K562 (cell line): ENCODE measurements around the gene YPEL5. TPM values are rescaled to one million over a fixed set of nuclear protein-coding genes. Genes with fewer than 3 reads are reported as not detected.

Experiments used
- GATAD2B ChIP-seq: fragments of 450-650 bp; IDR thresholded peaks from 2 replicates; pipeline ENCODE4 v1.6.1; 2017; ENCODE audit warnings: mild to moderate bottlenecking, borderline replicate concordance
- NR2C2 ChIP-seq, 2 experiments: fragments of 200-800 bp in 1 of 2; sonication (Bioruptor generic) in 1 of 2; sonication (generic) in 1 of 2; formaldehyde crosslinking in 1 of 2; IDR thresholded peaks; 2 replicates each; pipeline versions ENCODE4 v1.6.1 to v1.8.0; 2016 to 2022; ENCODE audit warnings: mild to moderate bottlenecking in 1 of 2, missing compliant biosample characterization in 1 of 2, missing genetic modification characterization in 1 of 2, missing genetic modification reagents in 1 of 2
- polyA plus RNA-seq, 8 experiments: library from polyadenylated mRNA; depleted of rRNA in 4 of 8; stranded (reverse) in 5 of 8; unstranded in 3 of 8; fragments of >200 nt; fragmentation: Nextera tagmentation in 2 of 8; fragmentation: Illumina TruSeq in 1 of 8; extraction: Ambion mirVana in 2 of 8; extraction: Trizol in 1 of 8; gene quantifications; 2 replicates each; pipeline versions ENCODE4 v1.2.1 to v1.2.3, GENCODE V29; 2011 to 2014; ENCODE audit warnings: inconsistent platforms in 1 of 8, missing spikeins in 1 of 8
- total RNA-seq, 7 experiments: library from RNA; depleted of rRNA in 6 of 7; stranded (reverse); fragments of >200 nt in 6 of 7; fragmentation: Illumina TruSeq in 2 of 7; extraction: Trizol in 2 of 7; gene quantifications; 2 replicates each; pipeline versions ENCODE4 v1.2.1 to v1.2.3, GENCODE V29; 2011 to 2021; ENCODE audit warnings: low replicate concordance in 1 of 7
- TF ChIP-seq, protein P1 (sequence below): fragments of 450-650 bp; IDR thresholded peaks from 2 replicates; pipeline ENCODE4 v1.6.1; 2016; ENCODE audit warnings: low read depth
- TF ChIP-seq, protein P2 (sequence below): fragments of 450-650 bp; IDR thresholded peaks from 2 replicates; pipeline ENCODE4 v1.6.1; 2017; ENCODE audit warnings: mild to moderate bottlenecking, moderate library complexity

Gene YPEL5
- total and polyA plus RNA-seq, 9 of the 15 experiments (the other 6 are each of a cell fraction or from before 2014, with no cell fraction given), result 5.4 to 34.4 (median 12.3) TPM

DNA sequence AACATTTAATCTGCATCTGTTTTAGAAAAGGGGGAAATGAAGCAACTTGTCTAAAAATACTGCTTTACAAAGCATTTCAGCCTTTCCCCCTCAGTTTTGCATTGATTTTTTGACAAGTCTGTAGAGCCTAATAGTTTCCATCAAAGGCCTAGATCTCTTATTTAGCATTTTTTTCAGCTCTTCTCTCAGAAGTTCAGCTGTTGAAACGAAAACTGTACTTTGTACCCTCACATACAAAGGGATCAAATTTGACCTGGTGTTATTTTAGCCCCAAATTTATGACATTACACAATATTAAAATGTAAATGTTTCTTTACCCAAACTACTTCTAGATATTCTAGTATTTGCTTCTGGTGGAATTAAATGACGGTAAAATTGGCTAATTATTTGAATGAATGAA is 13.0 kb downstream of the YPEL5 start (continued):
- TF ChIP-seq, protein P1, sequence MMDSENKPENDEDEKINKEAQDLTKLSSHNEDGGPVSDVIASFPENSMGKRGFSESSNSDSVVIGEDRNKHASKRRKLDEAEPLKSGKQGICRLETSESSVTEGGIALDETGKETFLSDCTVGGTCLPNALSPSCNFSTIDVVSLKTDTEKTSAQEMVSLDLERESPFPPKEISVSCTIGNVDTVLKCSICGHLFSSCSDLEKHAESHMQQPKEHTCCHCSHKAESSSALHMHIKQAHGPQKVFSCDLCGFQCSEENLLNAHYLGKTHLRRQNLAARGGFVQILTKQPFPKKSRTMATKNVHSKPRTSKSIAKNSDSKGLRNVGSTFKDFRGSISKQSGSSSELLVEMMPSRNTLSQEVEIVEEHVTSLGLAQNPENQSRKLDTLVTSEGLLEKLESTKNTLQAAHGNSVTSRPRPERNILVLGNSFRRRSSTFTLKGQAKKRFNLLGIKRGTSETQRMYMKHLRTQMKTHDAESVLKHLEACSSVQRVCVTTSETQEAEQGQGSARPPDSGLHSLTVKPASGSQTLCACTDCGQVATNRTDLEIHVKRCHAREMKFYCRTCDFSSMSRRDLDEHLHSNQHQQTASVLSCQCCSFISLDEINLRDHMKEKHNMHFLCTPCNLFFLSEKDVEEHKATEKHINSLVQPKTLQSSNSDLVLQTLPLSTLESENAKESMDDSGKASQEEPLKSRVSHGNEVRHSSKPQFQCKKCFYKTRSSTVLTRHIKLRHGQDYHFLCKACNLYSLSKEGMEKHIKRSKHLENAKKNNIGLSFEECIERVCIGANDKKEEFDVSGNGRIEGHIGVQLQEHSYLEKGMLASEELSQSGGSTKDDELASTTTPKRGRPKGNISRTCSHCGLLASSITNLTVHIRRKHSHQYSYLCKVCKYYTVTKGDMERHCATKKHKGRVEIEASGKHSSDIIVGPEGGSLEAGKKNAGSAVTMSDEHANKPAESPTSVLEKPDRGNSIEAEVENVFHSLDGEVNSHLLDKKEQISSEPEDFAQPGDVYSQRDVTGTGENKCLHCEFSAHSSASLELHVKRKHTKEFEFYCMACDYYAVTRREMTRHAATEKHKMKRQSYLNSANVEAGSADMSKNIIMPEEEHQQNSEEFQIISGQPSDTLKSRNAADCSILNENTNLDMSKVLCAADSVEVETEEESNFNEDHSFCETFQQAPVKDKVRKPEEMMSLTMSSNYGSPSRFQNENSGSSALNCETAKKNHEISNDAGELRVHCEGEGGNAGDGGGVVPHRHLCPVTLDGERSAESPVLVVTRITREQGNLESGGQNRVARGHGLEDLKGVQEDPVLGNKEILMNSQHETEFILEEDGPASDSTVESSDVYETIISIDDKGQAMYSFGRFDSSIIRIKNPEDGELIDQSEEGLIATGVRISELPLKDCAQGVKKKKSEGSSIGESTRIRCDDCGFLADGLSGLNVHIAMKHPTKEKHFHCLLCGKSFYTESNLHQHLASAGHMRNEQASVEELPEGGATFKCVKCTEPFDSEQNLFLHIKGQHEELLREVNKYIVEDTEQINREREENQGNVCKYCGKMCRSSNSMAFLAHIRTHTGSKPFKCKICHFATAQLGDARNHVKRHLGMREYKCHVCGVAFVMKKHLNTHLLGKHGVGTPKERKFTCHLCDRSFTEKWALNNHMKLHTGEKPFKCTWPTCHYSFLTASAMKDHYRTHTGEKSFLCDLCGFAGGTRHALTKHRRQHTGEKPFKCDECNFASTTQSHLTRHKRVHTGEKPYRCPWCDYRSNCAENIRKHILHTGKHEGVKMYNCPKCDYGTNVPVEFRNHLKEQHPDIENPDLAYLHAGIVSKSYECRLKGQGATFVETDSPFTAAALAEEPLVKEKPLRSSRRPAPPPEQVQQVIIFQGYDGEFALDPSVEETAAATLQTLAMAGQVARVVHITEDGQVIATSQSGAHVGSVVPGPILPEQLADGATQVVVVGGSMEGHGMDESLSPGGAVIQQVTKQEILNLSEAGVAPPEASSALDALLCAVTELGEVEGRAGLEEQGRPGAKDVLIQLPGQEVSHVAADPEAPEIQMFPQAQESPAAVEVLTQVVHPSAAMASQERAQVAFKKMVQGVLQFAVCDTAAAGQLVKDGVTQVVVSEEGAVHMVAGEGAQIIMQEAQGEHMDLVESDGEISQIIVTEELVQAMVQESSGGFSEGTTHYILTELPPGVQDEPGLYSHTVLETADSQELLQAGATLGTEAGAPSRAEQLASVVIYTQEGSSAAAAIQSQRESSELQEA, result no peak
- TF ChIP-seq, protein P2, sequence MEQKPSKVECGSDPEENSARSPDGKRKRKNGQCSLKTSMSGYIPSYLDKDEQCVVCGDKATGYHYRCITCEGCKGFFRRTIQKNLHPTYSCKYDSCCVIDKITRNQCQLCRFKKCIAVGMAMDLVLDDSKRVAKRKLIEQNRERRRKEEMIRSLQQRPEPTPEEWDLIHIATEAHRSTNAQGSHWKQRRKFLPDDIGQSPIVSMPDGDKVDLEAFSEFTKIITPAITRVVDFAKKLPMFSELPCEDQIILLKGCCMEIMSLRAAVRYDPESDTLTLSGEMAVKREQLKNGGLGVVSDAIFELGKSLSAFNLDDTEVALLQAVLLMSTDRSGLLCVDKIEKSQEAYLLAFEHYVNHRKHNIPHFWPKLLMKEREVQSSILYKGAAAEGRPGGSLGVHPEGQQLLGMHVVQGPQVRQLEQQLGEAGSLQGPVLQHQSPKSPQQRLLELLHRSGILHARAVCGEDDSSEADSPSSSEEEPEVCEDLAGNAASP, result no peak
- TF ChIP-seq GATAD2B (no peak), NR2C2 (CRISPR knock-in tag; IDR thresholded peaks at IDR 0.05) (no peak), NR2C2 (tag; IDR thresholded peaks at IDR 0.05) (no peak)
- TF ChIP-seq, all 486 proteins: peak for 0
